ENCODE measurements around the gene DDX23.
"Not testable (repeated sequence)": the region's sequence is repeated elsewhere in the genome, so short reads cannot be mapped to it uniquely, and the experiment has no call there.

Gene DDX23

GRCh38 chr12:48851883-48852733, at the start of gene DDX23:
Gene DDX23 (minus strand): TSS chr12:48852163. CDS start chr12:48845782, 6,381 bp downstream.
- peak; percentile 90 for DNase-seq

DNA sequence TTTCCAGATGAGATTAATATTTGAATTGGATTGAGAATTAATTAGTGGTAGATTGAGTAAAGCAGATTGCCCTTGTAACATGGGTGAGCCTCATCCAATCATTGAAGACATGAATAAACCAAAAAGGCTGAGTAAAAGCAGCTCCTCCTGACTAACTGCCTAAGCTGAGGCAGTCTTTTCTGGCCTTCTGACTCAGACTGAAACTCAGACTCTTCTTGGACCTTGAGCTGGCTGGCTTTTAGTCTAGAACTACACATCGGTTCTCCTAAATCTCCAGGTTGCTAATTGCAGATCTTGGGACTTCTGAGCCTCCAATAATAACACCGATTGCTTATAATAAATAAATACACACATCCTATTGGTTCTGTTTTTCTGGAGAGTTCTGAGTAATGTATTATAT, 49.3 kb upstream of the DDX23 start:
- DNase-seq = no peak

- DNase-seq = no peak
Observed at GRCh38 chr12:48899651-48900050, 47.7 kb upstream of the DDX23 start.

GRCh38 chr12:48894271-48894670, 42.3 kb upstream of the DDX23 start:
- no peak for DNase-seq

DNA sequence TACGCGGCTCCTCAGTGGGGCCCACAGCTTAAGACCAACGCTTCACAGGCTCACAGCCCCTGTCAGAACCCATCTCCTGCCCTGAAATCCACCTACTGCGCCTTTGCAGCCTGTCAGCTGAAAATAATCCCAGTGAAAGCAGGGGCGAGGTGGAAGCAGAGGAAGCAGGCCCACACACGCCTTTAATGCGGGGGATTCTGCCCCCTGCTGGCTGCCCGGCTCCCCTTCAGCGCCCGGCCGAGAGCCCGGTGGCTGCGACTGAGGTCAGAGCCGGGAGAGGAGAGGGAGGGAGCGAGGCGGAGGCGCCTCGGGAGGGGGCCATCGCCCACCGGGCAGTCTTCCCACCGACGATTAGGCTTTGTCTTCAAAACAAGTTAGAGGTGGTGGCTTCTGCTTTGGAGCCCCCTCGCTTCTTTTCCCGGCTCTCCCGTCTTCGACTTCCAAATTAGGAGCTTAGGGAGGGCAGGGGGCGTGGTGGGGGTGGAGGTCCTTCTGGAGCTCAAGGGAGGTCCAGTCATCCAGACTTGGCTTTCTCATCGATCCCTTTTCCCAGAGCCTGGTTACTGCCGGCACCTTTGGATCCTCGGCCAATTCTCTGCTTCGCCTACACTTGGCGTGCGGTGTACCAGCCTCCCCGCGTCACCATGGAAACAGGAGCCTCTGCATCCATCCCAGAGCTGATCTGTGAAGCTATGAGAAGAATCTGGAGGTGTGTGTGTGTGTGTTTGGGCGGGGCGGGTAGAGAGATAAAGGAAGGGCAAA, 38.9 kb upstream of the DDX23 start:
- peak; percentile 89 for DNase-seq

DNA sequence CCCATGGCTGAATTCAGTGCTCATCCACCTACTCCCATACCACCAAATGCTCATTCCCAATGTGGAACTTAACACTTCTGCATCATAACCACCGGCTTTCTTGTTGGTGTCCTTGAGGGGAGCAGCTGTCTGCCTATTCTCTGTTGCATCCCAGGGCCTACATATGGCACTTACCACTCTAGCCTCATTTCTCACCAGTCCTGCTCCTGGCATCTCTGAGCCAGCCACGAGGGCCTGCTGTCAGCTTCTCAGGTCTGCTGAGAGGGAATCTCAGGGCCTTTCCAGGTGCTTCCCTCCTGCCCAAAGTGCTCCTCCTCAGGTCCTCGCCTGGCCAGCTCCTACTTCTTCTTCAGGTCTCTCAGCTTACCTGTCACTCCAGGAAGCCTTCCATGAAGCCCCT, 37.7 kb upstream of the DDX23 start:
- no peak for DNase-seq

DNA sequence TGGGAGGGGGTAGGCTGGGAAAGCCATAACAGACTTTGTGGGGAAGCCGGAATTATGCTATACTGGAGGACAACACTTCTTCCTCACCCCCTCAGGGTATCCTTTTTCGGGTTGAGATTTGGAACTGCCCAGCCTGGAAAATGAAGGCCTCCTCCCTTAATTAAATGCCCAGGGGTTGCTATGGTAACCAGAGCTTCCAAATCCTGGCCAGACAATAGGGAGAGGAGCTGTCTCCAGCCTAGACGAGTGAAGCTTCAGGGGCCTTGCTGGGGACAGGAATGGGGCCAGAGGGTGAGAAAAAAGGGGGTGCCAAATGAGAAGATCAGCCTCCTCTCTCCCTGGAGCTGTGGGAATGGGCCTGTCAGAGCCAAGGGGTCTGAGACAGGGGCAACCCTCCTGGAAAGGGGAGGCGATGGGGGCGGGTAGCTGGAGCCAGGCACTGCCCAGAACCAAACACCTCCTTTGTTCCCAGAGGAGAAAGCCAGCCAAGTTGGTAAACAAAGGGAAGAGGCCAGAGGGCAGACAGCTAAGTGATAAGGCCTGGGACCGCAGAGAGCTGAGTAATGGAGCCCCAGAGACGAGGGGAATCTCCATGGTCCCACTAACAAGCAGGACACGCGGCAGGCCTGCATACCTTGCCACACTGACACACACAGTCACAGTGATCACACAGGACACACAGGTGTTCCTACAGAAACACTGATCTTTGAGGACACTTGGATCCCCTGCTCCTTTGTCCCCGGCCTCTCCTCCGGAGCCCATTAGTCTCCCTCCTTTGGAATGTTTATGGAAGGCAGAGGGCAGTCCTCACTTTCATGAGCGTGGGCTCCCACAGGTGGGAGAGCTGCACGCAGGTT, 31.6 kb upstream of the DDX23 start:
- DNase-seq = no peak

GRCh38 chr12:48882972-48883304, 31.0 kb upstream of the DDX23 start:
- DNase-seq = no peak

- no peak for DNase-seq
Observed at GRCh38 chr12:48882315-48882687, 30.3 kb upstream of the DDX23 start.

- DNase-seq = no peak
Observed at GRCh38 chr12:48881686-48882314, 29.8 kb upstream of the DDX23 start.

GRCh38 chr12:48880647-48881046, 28.7 kb upstream of the DDX23 start:
- DNase-seq = no peak

- no peak for DNase-seq
Observed at GRCh38 chr12:48878548-48878947, 26.6 kb upstream of the DDX23 start.

DNA sequence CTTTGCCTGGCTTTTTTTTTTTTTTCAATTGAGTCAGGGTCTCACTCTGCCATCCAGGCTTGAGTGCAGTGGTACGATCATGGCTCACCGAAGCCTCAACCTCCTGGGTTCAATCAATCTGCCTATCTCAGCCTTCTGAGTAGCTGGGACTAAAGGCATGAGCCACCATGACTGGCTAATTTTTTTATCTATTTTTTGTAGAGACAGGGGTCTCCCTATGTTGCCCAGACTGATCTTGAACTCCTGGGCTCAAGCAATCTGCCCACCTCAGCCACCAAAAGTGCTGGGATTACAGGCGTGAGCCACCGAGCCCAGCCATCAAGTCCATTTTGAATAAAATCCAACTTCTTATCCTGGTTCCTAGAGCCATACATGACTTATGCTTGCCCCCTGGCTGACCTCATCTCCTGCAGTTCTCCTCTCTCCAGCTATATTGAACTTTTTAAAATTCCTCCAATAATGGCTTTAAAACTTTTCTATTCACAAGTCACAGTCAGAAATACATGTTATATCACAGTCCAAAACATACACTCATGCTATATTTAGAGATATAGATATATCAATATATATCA, 24.1 kb upstream of the DDX23 start:
- no peak for DNase-seq

GRCh38 chr12:48873534-48873933, 21.6 kb upstream of the DDX23 start:
- not testable (repeated sequence) for DNase-seq

GRCh38 chr12:48873096-48873495, 21.1 kb upstream of the DDX23 start:
- no peak for DNase-seq

GRCh38 chr12:48869191-48869590, 17.2 kb upstream of the DDX23 start:
- no peak for DNase-seq

- DNase-seq = no peak
Observed at GRCh38 chr12:48868451-48868850, 16.5 kb upstream of the DDX23 start.

DNA sequence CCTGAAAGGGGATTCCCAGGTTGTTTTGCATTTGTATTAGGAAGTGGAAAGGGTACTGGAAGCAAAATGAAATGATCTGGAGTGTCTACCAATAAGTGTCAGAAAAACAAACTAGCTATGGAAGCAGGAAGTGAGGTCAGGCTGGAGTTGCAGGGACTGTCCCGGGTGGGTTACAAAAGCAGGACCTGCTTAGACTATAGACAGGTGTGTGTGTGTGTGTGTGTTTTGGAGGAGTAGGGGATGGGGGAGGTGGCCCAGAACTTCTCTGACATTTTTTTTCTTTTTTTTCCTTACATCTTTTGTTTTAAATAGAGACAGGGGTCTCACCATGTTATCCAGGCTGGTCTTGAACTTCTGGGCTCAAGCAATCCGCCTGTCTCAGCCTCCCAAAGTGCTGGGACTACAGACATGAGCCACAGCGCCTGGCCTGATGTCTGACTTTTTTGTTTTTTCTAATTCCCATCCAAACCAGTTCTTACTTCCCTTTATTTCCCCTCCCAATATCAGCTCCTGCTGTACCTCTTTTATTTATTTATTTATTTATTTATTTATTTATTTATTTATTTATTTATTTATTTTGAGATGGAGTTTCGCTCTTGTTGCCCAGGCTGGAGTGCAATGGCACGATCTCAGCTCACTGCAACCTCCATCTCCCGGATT, 14.2 kb upstream of the DDX23 start:
- no peak for DNase-seq

- peak; percentile 87 for DNase-seq
Observed at GRCh38 chr12:48865281-48866051, 13.5 kb upstream of the DDX23 start, which contains the start of gene RND1. Gene RND1 (minus strand): TSS chr12:48865870. CDS start chr12:48865767, 103 bp downstream.

GRCh38 chr12:48863291-48863690, 11.3 kb upstream of the DDX23 start:
- no peak for DNase-seq

DNA sequence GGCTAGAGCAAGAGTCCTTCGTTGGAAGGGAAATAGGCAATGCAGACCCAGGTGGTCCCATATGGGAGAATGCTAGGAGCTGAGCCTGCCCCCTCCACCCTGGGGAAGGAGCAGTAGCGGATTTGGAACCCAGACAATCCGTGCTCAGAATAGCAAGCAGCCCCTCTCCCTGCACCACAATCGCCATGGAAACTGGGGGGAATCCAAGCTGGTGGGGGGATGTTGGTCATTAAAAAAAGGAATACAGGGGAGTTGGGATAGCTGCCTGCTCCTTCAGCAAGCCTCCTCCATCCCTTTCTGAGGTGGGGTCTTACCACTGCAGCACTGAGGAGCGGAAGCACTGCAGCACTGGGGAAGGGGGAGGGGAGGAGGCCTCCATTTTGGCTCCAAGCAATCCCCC, 10.8 kb upstream of the DDX23 start:
- no peak for DNase-seq

All from stimulated activated CD8-positive, alpha-beta memory T cell treated with anti-CD3 and anti-CD28 coated beads, Interleukin-4, amount 100 ng/mL, for 48 hours (primary cell).